Astrocyte of the spinal cord (primary cell): Measurements from ENCODE around the gene FRAS1.

Experiments
- DNase-seq: peaks from one replicate; pipeline ENCODE4 v3.0.0; 2011; ENCODE audit warnings: low read depth, low spot score
- H3K4me3 ChIP-seq: 2 replicates; pipeline ENCODE4 v1.5.1; 2011; ENCODE audit warnings: low read depth, mild to moderate bottlenecking, low read length, moderate library complexity
- in situ Hi-C: cut with HindIII; loops from 2 replicates; pipeline ENCODE4 v1.10.0; 2017; ENCODE audit warnings: low sequenced_read_pairs
- TF ChIP-seq, protein P1 (sequence below): IDR thresholded peaks from 2 replicates; pipeline ENCODE4 v1.5.1; 2012; ENCODE audit warnings: low read depth, mild to moderate bottlenecking, low read length, inconsistent platforms

FRAS1 gene

DNA sequence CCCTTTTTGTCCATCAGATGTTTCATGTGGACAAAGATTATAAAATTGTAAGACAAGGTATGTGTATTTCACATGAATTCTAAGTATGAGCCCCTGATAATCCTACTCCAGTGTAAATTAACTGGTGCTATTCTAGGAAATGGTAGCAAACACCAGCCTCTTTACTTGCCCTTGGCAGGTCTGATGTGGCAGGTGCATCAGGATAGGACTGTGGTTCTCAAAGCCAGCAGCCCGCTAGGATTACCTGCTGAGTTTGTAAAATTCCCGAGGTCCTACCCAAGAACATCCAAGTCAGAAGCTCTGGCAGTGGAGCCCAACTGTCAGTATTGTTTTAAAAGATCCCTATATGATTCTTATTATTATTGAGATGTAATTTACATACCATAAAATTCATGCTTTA is 320.4 kb downstream of the FRAS1 start:
- DNase-seq: no peak
- H3K4me3 ChIP-seq: no peak overlapping the region
- in situ Hi-C loops: no loop called here
- TF ChIP-seq, protein P1, sequence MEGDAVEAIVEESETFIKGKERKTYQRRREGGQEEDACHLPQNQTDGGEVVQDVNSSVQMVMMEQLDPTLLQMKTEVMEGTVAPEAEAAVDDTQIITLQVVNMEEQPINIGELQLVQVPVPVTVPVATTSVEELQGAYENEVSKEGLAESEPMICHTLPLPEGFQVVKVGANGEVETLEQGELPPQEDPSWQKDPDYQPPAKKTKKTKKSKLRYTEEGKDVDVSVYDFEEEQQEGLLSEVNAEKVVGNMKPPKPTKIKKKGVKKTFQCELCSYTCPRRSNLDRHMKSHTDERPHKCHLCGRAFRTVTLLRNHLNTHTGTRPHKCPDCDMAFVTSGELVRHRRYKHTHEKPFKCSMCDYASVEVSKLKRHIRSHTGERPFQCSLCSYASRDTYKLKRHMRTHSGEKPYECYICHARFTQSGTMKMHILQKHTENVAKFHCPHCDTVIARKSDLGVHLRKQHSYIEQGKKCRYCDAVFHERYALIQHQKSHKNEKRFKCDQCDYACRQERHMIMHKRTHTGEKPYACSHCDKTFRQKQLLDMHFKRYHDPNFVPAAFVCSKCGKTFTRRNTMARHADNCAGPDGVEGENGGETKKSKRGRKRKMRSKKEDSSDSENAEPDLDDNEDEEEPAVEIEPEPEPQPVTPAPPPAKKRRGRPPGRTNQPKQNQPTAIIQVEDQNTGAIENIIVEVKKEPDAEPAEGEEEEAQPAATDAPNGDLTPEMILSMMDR: no peak

DNA sequence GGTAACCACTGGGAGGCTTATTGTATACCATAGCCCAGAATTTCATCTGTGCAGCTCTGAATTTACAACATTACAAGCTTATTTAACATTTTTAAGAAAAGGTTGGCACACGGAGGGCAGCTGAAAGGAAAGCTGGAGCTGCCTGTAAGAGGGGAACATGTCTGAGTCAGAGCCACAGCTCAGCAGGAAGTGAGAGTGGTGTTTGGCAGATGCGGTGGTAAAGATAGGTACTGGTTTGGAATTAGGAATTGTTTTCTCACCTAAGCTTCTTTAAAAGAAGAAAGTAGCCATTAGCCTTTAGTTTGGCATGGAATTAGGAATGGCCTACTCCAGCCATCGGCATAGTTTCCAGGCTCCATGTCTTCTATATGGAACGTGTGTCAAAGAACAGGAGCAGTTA is 321.9 kb downstream of the FRAS1 start:
- in situ Hi-C loops: no loop called here
- H3K4me3 ChIP-seq: no peak overlapping the region
- DNase-seq: peak; percentile 30
- TF ChIP-seq, protein P1: no peak

DNA sequence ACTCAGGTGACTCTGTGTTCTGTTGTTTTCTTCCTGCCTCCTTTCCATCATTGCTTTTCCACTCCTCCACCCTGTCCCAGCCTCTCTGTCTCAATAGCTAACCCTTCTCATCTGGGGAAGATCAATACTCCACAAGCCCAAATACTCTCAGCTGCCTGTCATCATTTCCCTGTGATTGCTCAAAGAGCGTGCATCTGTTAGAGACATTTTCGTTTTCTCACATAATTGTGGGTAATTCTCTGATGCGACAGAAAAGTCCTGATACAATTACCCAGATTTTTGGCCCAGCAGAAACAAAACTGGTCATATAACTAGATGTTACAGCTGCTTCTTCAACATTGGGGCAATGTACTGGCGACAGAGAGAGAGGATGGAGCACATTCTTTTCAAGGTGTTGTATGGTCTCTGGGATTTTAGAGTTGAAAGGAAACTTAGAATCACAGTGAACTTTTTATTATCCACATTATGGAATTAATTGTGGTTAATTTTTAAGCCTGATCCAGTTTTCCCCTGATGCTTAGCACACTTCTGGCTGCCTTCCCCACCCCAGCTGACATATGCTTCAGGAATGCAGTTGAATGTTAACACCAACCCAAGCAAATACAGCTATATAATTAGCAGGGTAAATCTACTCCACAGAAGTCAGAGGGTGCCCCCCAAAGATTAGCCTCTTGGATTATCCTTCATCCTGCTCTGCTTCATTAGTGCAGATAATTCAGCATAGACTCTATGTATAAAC is 323.0 kb downstream of the FRAS1 start:
- in situ Hi-C loops: no loop called here
- DNase-seq: peak; percentile 39
- TF ChIP-seq, protein P1: no peak
- H3K4me3 ChIP-seq: no peak overlapping the region

DNA sequence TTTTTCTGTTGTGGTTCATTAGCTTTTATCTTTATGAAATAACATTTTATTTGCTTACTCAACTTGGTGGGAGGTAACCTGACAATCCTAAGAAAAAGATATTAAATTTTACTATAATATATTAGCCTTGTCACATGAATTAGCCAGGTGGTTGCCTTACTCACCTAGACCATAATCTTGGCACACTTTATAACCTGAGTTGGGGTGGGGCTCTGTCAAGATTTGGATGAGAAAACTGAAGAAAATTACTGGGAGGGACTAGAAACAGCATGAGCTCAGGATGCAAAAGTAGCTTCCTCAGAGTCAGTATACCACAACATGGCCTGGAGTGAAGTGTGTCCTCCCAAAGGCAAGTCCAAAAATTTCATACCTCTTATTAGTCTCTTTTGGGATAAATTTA is 329.6 kb downstream of the FRAS1 start:
- DNase-seq: no peak
- in situ Hi-C loops: no loop called here
- TF ChIP-seq, protein P1: no peak
- H3K4me3 ChIP-seq: no peak overlapping the region

DNA sequence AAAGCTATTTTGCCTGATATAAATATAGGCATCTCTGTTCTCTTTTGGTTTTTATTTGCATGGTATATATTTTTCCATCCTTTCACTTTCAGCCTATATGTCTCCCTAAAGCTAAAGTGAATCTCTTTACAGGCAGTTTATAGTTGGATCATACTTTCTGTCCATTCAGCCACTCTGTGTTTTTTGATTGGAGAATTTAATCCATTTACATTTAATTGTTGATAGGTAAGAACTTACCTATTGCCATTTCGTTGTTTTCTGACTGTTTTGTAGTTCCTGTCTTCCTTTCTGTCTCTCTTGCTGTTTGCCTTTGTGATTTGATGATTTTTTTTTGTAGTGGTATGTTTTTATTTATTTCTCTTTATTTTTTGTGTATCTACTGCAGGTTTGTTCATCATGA is 338.5 kb downstream of the FRAS1 start:
- H3K4me3 ChIP-seq: no peak overlapping the region
- in situ Hi-C loops: no loop called here
- TF ChIP-seq, protein P1: no peak
- DNase-seq: no peak

DNA sequence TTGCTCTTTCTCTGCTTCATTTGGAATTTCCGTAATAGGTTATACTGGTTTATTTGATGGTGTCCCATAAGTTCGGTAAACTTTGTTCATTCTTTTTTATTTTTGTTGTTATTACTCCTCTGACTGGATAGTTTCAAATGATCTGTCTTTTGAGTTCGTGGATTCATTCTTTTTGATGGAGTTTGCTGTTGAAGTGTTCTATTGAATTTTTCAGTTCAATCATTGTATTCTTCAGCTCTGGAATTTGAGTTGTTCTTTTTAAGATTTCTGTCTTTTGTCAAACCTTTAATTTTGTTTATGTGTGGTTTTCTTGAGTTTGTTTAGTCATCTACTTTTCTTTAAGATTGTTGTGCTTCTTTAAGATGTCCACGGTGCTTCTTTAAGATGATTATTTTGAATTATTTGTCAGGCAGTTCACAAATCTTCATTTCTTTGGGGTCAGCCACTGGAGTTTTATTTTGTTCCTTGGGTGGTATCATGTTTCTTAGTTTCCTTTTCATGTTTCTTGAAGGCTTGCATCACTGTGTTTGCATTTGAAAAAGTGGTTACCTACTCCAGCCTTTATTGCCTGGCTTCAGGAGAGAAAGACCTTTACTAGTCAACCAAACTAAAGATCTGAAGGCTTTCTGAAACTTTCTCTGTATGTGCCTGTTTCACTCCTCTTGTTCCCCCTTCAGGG is 339.6 kb downstream of the FRAS1 start:
- in situ Hi-C loops: no loop called here
- TF ChIP-seq, protein P1: no peak
- DNase-seq: no peak
- H3K4me3 ChIP-seq: no peak overlapping the region
